Stimulated activated CD4-positive, alpha-beta T cell treated with anti-CD3 and anti-CD28 coated beads, TNF-alpha, amount 100 ng/mL, for 48 hours (primary cell): ENCODE results near the gene PARVB.

Experiments used
- DNase-seq, 3 donors: peaks; one replicate each; pipeline ENCODE4 v3.0.0-alpha.2; 2020; ENCODE audit warnings: low read depth in 3 of 3

PARVB gene

GRCh38 chr22:44160421-44160820, 136.3 kb downstream of the PARVB start:
- DNase-seq: no peak

- no peak for DNase-seq
Measured at GRCh38 chr22:44161673-44162072, 137.6 kb downstream of the PARVB start.

- no peak for DNase-seq
Measured at GRCh38 chr22:44162960-44163359, 138.9 kb downstream of the PARVB start.

GRCh38 chr22:44163536-44163935, 139.4 kb downstream of the PARVB start:
- no peak for DNase-seq

GRCh38 chr22:44164031-44164430, 139.9 kb downstream of the PARVB start:
- DNase-seq: no peak

GRCh38 chr22:44165286-44165874, 141.3 kb downstream of the PARVB start:
- DNase-seq: no peak

GRCh38 chr22:44166498-44167276, 142.6 kb downstream of the PARVB start:
- DNase-seq: no peak

GRCh38 chr22:44167501-44167900, 143.4 kb downstream of the PARVB start:
- DNase-seq: no peak

- DNase-seq: no peak
Measured at GRCh38 chr22:44168206-44168605, 144.1 kb downstream of the PARVB start.

GRCh38 chr22:44170470-44170869, 146.4 kb downstream of the PARVB start:
- no peak for DNase-seq

GRCh38 chr22:44171561-44171960, 147.5 kb downstream of the PARVB start:
- DNase-seq: no peak

- DNase-seq: no peak
Measured at GRCh38 chr22:44172370-44173108, 148.4 kb downstream of the PARVB start.

- DNase-seq: no peak
Measured at GRCh38 chr22:44173154-44173553, 149.1 kb downstream of the PARVB start.

- DNase-seq: no peak
Measured at GRCh38 chr22:44175676-44176075, 151.6 kb downstream of the PARVB start.

GRCh38 chr22:44179196-44179988, 155.3 kb downstream of the PARVB start:
- DNase-seq: no peak

- DNase-seq: no peak
Measured at GRCh38 chr22:44179989-44180705, 156.0 kb downstream of the PARVB start.

- DNase-seq: peak in 1 of 3 donors; percentile 12
Measured at GRCh38 chr22:44180706-44181032, 156.6 kb downstream of the PARVB start, which contains the start of gene PARVG. Gene PARVG, plus strand, starts transcription at chr22:44180925. Its CDS starts 2,405 bp downstream, at chr22:44183330.

GRCh38 chr22:44181033-44181911, 157.2 kb downstream of the PARVB start:
- DNase-seq: peak; percentile 22 to 62 (median 29)

GRCh38 chr22:44181912-44182587, 157.9 kb downstream of the PARVB start:
- peak in 1 of 3 donors; percentile 25 for DNase-seq
